ENCODE measurements around the gene C16orf82.

The C16orf82 gene

GRCh38 chr16:27052007-27052406 lies 14.7 kb upstream of the C16orf82 start:
- no peaks in the 10 kb centered on the region for H3K36me3 ChIP-seq
- TF ChIP-seq CTCF (IDR thresholded peaks at IDR 0.05; ENCODE audit: low read depth, low read length): no peak
- H3K27me3 ChIP-seq: no peaks in the 10 kb centered on the region
- no peak overlapping the region for H3K4me3 ChIP-seq (ENCODE audit: low read depth, low read length)
- no peaks in the 10 kb centered on the region for H3K4me1 ChIP-seq
- no peaks in the 10 kb centered on the region for H3K9me3 ChIP-seq
- no peak for DNase-seq

GRCh38 chr16:27053996-27054395 lies 12.7 kb upstream of the C16orf82 start:
- no peak for DNase-seq
- Histone ChIP-seq H3K27me3 (no peaks in the 10 kb centered on the region), H3K4me1 (no peaks in the 10 kb centered on the region), H3K36me3 (no peaks in the 10 kb centered on the region), H3K9me3 (no peaks in the 10 kb centered on the region; the same call in 1 of the 2 replicates), H3K4me3 (ENCODE audit: low read depth, low read length) (no peak overlapping the region)
- TF ChIP-seq CTCF (IDR thresholded peaks at IDR 0.05; ENCODE audit: low read depth, low read length): no peak

GRCh38 chr16:27058299-27058698 lies 8.4 kb upstream of the C16orf82 start:
- no peak for TF ChIP-seq CTCF (IDR thresholded peaks at IDR 0.05; ENCODE audit: low read depth, low read length)
- H3K27me3 ChIP-seq: no peaks in the 10 kb centered on the region
- no peak overlapping the region for H3K4me3 ChIP-seq (ENCODE audit: low read depth, low read length)
- no peaks in the 10 kb centered on the region; the same call in 1 of the 2 replicates for H3K9me3 ChIP-seq
- DNase-seq: no peak
- no peaks in the 10 kb centered on the region for H3K36me3 ChIP-seq
- no peaks in the 10 kb centered on the region for H3K4me1 ChIP-seq

DNA sequence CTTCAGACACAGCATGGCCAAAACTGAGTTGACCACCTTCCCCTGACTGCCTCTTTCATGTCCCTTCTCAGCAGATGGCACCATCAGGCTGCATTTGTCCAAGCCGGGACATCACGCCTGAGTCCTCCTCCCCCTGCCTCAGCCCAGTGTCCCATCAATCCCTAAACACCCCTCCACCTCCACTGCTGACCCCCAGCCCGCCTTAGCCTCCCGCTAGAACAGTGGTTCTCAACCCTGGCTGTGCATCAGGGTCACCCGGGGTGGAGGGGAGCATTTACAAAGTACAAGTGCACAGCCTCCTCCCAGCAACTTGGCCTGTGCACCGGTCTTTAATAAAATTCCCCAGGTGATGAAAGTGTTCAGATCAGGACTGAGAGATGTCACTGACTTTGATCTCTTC lies 4.0 kb downstream of the C16orf82 start:
- no peak for TF ChIP-seq CTCF (IDR thresholded peaks at IDR 0.05; ENCODE audit: low read depth, low read length)
- H3K27me3 ChIP-seq: no peaks in the 10 kb centered on the region

GRCh38 chr16:27073733-27074132 lies 7.0 kb downstream of the C16orf82 start:
- Histone ChIP-seq H3K9me3 (no peaks in the 10 kb centered on the region; the same call in 1 of the 2 replicates), H3K4me3 (ENCODE audit: low read depth, low read length) (no peak overlapping the region), H3K27me3 (no peaks in the 10 kb centered on the region), H3K36me3 (no peaks in the 10 kb centered on the region), H3K4me1 (no peaks in the 10 kb centered on the region)
- no peak for DNase-seq
- no peak for TF ChIP-seq CTCF (IDR thresholded peaks at IDR 0.05; ENCODE audit: low read depth, low read length)

More for the DNA sequence above, 4.0 kb downstream of the C16orf82 start:
- no peak for DNase-seq
- no peaks in the 10 kb centered on the region for H3K9me3 ChIP-seq
- no peak overlapping the region for H3K4me3 ChIP-seq (ENCODE audit: low read depth, low read length)
- no peaks in the 10 kb centered on the region for H3K36me3 ChIP-seq
- no peaks in the 10 kb centered on the region for H3K4me1 ChIP-seq

GRCh38 chr16:27080895-27081294 lies 14.2 kb downstream of the C16orf82 start:
- Histone ChIP-seq H3K27me3 (no peaks in the 10 kb centered on the region), H3K4me1 (no peaks in the 10 kb centered on the region), H3K36me3 (no peaks in the 10 kb centered on the region), H3K9me3 (no peaks in the 10 kb centered on the region; the same call in 1 of the 2 replicates), H3K4me3 (ENCODE audit: low read depth, low read length) (no peak overlapping the region)
- DNase-seq: no peak
- peak; percentile 14; the same call in 1 of the 2 replicates for TF ChIP-seq CTCF (IDR thresholded peaks at IDR 0.05; ENCODE audit: low read depth, low read length)

Measured in BE2C (cell line).